Adrenal gland (tissue), 5 donors: ENCODE measurements around the gene NXN.
"Not testable (repeated sequence)": the region's sequence is repeated elsewhere in the genome, so short reads cannot be mapped to it uniquely, and the experiment has no call there.

Source experiments
- POLR2A ChIP-seq, 2 donors: fragments of 450-650 bp; IDR thresholded peaks; one replicate each; pipeline ENCODE4 v1.6.1; 2017; ENCODE audit warnings: antibody characterized with exemption in 2 of 2, mild to moderate bottlenecking in 2 of 2, moderate library complexity in 1 of 2
- TF ChIP-seq, protein P1 (sequence below), 6 experiments: fragments of 450-650 bp in 4 of 6; fragments of 200-600 bp in 2 of 6; sonication (generic) in 1 of 6; IDR thresholded peaks; 1 replicate in 5 of 6; 2 replicates in 1 of 6; pipeline versions ENCODE4 v1.5.1 to v1.8.0; 2016 to 2021; ENCODE audit warnings: antibody characterized with exemption in 6 of 6, mild to moderate bottlenecking in 2 of 6, moderate library complexity in 1 of 6
- donor health status: DM: no; HTN: no; CAD: no.

DNA sequence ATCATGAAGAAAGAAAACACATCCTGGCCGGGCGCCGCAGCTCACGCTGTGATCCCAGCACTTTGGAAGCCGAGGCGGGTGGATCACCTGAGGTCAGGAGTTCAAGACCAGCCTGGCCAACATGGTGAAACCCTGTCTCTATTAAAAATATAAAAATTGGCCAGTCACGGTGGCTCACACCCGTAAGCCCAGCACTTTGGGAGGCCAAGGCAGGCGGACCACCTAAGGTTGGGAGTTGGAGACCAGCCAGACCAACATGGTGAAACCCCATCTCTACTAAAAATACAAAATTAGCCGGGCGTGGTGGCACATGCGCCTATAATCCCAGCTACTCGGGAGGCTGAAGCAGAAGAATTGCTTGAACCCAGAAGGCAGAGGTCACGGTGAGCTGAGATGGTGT, 7.7 kb downstream of the NXN start:
- TF ChIP-seq, protein P1, sequence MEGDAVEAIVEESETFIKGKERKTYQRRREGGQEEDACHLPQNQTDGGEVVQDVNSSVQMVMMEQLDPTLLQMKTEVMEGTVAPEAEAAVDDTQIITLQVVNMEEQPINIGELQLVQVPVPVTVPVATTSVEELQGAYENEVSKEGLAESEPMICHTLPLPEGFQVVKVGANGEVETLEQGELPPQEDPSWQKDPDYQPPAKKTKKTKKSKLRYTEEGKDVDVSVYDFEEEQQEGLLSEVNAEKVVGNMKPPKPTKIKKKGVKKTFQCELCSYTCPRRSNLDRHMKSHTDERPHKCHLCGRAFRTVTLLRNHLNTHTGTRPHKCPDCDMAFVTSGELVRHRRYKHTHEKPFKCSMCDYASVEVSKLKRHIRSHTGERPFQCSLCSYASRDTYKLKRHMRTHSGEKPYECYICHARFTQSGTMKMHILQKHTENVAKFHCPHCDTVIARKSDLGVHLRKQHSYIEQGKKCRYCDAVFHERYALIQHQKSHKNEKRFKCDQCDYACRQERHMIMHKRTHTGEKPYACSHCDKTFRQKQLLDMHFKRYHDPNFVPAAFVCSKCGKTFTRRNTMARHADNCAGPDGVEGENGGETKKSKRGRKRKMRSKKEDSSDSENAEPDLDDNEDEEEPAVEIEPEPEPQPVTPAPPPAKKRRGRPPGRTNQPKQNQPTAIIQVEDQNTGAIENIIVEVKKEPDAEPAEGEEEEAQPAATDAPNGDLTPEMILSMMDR (IDR thresholded peaks at IDR 0.05): not testable (repeated sequence)
- not testable (repeated sequence) for TF ChIP-seq POLR2A (IDR thresholded peaks at IDR 0.05)
